Measurements from ENCODE around the gene PSMD8.

DNA sequence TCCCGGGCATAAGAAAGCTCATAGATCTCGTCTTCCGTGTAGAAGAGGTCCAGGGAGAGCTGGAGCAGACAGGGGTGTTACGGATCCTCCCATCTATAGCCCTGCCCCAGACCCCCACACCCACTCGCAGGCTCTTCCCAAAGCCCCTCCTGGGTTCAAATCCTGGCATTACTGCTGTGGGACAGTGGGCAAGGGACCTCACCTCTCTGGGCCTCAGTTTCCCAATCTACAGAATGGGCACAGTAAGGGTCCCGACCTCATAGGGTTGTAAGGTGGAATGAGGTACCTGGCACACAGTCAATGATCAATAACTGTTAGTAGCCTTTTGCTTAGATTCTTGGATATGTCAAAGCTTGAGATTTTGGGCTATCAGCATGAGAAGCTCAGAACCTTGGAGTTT, 39.0 kb downstream of the PSMD8 start:
- TF ChIP-seq EZH2 (IDR thresholded peaks at IDR 0.05) (no peak), POLR2A (IDR thresholded peaks at IDR 0.05; ENCODE audit: borderline replicate concordance, extremely low read depth, insufficient read depth, insufficient read length) (no peak), CEBPB (IDR thresholded peaks at IDR 0.05; ENCODE audit: low read depth) (no peak), POLR2AphosphoS5 (IDR thresholded peaks at IDR 0.05; ENCODE audit: low read depth, low read length) (no peak), TCF7L2 (IDR thresholded peaks at IDR 0.05; ENCODE audit: borderline replicate concordance, extremely low read depth, insufficient read depth, insufficient read length) (no peak), RAD21 (IDR thresholded peaks at IDR 0.05; ENCODE audit: low read depth) (no peak), SRF (IDR thresholded peaks at IDR 0.05; ENCODE audit: low read depth) (no peak), EZH2phosphoT487 (IDR thresholded peaks at IDR 0.05; ENCODE audit: borderline replicate concordance) (no peak), SP1 (IDR thresholded peaks at IDR 0.05; ENCODE audit: low read depth) (no peak), ZNF274 (IDR thresholded peaks at IDR 0.05; ENCODE audit: low read depth, low read length) (no peak), YY1 (IDR thresholded peaks at IDR 0.05; ENCODE audit: extremely low read depth, insufficient replicate concordance, low read depth, low read length) (no peak)
- TF ChIP-seq, protein P1, sequence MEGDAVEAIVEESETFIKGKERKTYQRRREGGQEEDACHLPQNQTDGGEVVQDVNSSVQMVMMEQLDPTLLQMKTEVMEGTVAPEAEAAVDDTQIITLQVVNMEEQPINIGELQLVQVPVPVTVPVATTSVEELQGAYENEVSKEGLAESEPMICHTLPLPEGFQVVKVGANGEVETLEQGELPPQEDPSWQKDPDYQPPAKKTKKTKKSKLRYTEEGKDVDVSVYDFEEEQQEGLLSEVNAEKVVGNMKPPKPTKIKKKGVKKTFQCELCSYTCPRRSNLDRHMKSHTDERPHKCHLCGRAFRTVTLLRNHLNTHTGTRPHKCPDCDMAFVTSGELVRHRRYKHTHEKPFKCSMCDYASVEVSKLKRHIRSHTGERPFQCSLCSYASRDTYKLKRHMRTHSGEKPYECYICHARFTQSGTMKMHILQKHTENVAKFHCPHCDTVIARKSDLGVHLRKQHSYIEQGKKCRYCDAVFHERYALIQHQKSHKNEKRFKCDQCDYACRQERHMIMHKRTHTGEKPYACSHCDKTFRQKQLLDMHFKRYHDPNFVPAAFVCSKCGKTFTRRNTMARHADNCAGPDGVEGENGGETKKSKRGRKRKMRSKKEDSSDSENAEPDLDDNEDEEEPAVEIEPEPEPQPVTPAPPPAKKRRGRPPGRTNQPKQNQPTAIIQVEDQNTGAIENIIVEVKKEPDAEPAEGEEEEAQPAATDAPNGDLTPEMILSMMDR (IDR thresholded peaks at IDR 0.05 in 2 of 3, conservative IDR thresholded peaks at IDR 0.05 in 1 of 3; ENCODE audit: borderline replicate concordance in 1 of 3, insufficient read depth in 1 of 3, low read depth in 2 of 3, low read length in 2 of 3): no peak
- TF ChIP-seq, protein P2, sequence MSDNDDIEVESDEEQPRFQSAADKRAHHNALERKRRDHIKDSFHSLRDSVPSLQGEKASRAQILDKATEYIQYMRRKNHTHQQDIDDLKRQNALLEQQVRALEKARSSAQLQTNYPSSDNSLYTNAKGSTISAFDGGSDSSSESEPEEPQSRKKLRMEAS (IDR thresholded peaks at IDR 0.05): no peak
- TF ChIP-seq, protein P3, sequence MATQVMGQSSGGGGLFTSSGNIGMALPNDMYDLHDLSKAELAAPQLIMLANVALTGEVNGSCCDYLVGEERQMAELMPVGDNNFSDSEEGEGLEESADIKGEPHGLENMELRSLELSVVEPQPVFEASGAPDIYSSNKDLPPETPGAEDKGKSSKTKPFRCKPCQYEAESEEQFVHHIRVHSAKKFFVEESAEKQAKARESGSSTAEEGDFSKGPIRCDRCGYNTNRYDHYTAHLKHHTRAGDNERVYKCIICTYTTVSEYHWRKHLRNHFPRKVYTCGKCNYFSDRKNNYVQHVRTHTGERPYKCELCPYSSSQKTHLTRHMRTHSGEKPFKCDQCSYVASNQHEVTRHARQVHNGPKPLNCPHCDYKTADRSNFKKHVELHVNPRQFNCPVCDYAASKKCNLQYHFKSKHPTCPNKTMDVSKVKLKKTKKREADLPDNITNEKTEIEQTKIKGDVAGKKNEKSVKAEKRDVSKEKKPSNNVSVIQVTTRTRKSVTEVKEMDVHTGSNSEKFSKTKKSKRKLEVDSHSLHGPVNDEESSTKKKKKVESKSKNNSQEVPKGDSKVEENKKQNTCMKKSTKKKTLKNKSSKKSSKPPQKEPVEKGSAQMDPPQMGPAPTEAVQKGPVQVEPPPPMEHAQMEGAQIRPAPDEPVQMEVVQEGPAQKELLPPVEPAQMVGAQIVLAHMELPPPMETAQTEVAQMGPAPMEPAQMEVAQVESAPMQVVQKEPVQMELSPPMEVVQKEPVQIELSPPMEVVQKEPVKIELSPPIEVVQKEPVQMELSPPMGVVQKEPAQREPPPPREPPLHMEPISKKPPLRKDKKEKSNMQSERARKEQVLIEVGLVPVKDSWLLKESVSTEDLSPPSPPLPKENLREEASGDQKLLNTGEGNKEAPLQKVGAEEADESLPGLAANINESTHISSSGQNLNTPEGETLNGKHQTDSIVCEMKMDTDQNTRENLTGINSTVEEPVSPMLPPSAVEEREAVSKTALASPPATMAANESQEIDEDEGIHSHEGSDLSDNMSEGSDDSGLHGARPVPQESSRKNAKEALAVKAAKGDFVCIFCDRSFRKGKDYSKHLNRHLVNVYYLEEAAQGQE (IDR thresholded peaks at IDR 0.05; ENCODE audit: low read depth): no peak
